ENCODE results near the gene MORC3.

DNA sequence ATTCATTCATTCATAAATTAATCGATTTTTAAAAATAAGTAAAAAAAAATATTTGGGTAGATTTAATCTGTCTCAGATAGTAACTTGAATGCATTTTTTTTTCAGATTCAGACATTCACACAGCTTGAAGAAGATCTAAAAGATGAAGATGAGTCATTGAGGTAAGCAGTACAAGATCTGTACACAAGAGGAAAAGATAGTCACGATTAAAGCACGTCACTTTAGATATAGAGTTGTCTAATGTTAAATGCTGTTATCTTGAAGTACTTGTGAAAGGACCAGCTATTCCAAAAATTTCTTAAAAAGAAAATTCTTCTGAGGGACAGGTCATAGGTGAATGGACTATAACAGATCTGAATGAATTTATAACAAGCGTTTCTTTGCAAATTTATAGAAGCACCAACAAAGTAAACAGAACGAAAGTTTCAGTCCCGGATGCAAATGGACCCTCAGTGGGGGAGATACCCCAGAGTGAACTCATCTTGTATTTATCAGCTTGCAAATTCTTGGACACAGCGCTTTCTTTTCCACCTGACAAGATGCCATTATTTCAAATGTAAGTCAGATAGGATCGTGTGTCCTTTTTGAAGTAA, 31.2 kb upstream of the MORC3 start:
- TF ChIP-seq, protein P1, sequence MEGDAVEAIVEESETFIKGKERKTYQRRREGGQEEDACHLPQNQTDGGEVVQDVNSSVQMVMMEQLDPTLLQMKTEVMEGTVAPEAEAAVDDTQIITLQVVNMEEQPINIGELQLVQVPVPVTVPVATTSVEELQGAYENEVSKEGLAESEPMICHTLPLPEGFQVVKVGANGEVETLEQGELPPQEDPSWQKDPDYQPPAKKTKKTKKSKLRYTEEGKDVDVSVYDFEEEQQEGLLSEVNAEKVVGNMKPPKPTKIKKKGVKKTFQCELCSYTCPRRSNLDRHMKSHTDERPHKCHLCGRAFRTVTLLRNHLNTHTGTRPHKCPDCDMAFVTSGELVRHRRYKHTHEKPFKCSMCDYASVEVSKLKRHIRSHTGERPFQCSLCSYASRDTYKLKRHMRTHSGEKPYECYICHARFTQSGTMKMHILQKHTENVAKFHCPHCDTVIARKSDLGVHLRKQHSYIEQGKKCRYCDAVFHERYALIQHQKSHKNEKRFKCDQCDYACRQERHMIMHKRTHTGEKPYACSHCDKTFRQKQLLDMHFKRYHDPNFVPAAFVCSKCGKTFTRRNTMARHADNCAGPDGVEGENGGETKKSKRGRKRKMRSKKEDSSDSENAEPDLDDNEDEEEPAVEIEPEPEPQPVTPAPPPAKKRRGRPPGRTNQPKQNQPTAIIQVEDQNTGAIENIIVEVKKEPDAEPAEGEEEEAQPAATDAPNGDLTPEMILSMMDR (IDR thresholded peaks at IDR 0.05) = no peak
- no peak for TF ChIP-seq POLR2A (IDR thresholded peaks at IDR 0.05)
